ENCODE data around the gene RNASEL.
"Not testable (repeated sequence)": the region's sequence is repeated elsewhere in the genome, so short reads cannot be mapped to it uniquely, and the experiment has no call there.

The RNASEL gene, protein sequence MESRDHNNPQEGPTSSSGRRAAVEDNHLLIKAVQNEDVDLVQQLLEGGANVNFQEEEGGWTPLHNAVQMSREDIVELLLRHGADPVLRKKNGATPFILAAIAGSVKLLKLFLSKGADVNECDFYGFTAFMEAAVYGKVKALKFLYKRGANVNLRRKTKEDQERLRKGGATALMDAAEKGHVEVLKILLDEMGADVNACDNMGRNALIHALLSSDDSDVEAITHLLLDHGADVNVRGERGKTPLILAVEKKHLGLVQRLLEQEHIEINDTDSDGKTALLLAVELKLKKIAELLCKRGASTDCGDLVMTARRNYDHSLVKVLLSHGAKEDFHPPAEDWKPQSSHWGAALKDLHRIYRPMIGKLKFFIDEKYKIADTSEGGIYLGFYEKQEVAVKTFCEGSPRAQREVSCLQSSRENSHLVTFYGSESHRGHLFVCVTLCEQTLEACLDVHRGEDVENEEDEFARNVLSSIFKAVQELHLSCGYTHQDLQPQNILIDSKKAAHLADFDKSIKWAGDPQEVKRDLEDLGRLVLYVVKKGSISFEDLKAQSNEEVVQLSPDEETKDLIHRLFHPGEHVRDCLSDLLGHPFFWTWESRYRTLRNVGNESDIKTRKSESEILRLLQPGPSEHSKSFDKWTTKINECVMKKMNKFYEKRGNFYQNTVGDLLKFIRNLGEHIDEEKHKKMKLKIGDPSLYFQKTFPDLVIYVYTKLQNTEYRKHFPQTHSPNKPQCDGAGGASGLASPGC

DNA sequence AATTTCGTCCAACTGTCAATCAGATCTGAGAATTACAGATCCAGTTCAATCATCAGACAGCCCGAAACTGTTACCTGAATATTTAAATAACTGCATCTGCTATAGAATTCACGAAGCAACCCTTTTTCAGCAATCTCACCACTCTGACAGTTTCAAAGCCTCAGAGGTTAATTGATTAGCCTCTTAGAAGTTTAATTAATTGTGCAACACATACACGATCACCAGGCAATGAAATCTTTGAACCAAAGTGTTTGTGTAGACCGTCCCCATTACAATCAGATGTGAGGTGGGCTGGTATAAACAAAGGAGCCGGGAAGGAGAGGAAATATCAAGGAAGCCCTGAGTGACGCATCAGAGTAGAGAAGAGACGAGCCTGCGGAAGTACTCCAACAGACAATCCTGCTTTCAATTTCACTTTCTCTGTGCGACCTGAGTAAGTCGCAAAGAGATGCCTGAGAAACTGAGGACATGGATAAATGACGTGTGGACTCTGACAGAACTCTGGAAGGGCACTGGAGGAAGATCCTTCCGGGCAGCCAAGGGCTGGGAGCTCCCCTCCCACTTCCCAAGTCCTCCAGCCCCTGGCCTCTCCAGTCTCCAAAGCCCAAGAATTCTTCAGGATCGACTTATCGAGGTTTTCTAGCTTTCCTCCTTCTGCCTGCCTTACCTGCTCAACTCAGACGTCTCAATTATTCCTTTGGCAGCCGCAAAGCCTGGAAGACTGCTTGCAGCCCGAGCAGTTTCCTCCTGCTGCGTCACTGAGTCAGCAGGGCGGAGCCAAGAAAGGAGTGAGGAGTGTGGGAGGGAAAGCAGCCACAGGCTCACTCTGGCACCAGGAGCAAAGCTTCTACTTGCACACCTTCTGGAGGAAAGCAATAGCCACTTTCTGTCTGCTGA is at the start of gene RNASEL:
Gene RNASEL (minus strand): TSS at position 757 of the 897 bp plus-strand sequence. CDS start 2,450 bp downstream, outside the sequence.
- DNase-seq: peak; percentile 91
- in situ Hi-C loops (cut with HindIII; ENCODE audit: low pct_ligation_motif_present, low pct_unique_long_range_greater_than_20kb, low sequenced_read_pairs): no loop called here

GRCh38 chr1:182637769-182638168 is 48.7 kb upstream of the RNASEL start:
- in situ Hi-C loops (cut with HindIII; ENCODE audit: low pct_ligation_motif_present, low pct_unique_long_range_greater_than_20kb, low sequenced_read_pairs): no loop called here
- DNase-seq: no peak

- in situ Hi-C loops (cut with HindIII; ENCODE audit: low pct_ligation_motif_present, low pct_unique_long_range_greater_than_20kb, low sequenced_read_pairs): no loop called here
- no peak for DNase-seq
Observed at GRCh38 chr1:182635871-182636270, 46.8 kb upstream of the RNASEL start.

- no peak for DNase-seq
- in situ Hi-C loops (cut with HindIII; ENCODE audit: low pct_ligation_motif_present, low pct_unique_long_range_greater_than_20kb, low sequenced_read_pairs): no loop called here
Observed at GRCh38 chr1:182634306-182635072, 45.4 kb upstream of the RNASEL start.

GRCh38 chr1:182633657-182634281 is 44.7 kb upstream of the RNASEL start:
- DNase-seq: no peak
- in situ Hi-C loops (cut with HindIII; ENCODE audit: low pct_ligation_motif_present, low pct_unique_long_range_greater_than_20kb, low sequenced_read_pairs): no loop called here

GRCh38 chr1:182633031-182633430 is 44.0 kb upstream of the RNASEL start:
- DNase-seq: no peak
- in situ Hi-C loops (cut with HindIII; ENCODE audit: low pct_ligation_motif_present, low pct_unique_long_range_greater_than_20kb, low sequenced_read_pairs): no loop called here

DNA sequence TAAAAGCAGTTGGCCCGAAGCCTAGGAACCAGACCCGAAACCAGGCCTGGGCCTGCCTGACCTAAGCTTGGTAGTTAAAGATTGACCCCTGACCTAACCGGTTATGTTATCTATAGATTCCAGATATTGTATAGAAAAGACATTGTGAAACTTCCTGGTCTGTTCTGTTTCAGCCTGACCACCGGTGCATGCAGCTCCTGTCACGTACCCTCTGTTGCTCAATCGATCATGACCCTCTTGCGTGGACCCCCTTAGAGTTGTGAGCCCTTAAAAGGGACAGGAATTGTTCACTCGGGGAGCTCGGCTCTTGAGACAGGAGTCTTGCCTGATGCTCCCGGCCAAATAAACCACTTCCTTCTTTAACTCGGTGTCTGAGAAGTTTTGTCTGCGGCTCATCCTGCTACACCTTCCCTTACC is 43.4 kb upstream of the RNASEL start:
- in situ Hi-C loops (cut with HindIII; ENCODE audit: low pct_ligation_motif_present, low pct_unique_long_range_greater_than_20kb, low sequenced_read_pairs); DNase-seq: not testable (repeated sequence)

DNA sequence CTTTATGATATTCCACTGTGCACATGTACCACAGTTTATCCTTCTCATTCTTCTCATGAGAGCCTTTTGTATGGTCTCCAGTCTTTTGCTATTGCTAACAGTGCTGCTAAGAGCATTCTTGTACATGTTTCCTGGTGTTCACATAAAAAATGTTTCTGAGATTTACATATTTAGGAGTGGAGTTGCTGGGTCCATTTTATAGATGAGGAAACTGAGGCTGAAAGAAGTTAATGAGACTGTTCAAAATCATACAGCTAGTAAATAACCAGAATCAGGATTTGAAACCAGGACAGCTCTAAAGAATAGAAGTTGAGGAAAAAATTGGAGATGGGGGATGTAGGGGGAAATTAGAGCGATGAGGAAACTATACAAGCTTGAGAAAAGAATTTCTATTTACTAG is 42.9 kb upstream of the RNASEL start:
- in situ Hi-C loops (cut with HindIII; ENCODE audit: low pct_ligation_motif_present, low pct_unique_long_range_greater_than_20kb, low sequenced_read_pairs): no loop called here
- DNase-seq: no peak

DNA sequence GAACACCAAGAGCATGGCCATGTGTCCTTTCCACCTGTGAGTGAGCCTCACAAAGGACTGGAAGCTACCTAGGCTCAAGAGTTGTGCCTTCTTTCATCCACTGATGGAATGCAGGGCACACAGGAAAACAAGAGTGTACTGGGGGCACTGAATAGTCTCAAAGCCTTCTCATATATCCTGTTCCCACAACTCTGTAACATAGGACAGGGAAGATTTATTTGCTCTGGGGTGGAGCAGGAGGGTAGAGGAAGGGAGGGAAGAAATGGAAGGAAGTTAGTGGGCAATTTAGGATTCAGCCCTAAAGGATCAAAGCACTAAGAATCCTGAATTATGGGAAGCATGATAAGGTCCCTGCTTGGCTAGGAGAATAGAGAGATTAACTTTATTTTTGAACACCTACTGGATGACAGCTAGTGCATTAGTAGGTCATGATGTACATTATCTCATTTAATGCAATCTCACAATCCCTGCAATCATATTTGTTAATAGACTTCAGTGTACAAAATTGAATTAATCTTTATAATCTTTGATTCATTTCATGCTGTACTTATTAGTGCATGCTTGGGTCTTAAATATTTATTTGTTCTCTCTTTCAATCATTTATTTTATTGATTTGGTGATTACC is 42.1 kb upstream of the RNASEL start:
- in situ Hi-C loops (cut with HindIII; ENCODE audit: low pct_ligation_motif_present, low pct_unique_long_range_greater_than_20kb, low sequenced_read_pairs): no loop called here
- DNase-seq: no peak

- in situ Hi-C loops (cut with HindIII; ENCODE audit: low pct_ligation_motif_present, low pct_unique_long_range_greater_than_20kb, low sequenced_read_pairs): no loop called here
Observed at GRCh38 chr1:182630586-182630985, 41.5 kb upstream of the RNASEL start.

GRCh38 chr1:182629499-182630096 is 40.5 kb upstream of the RNASEL start:
- in situ Hi-C loops (cut with HindIII; ENCODE audit: low pct_ligation_motif_present, low pct_unique_long_range_greater_than_20kb, low sequenced_read_pairs): no loop called here
- no peak for DNase-seq

More at GRCh38 chr1:182630586-182630985, 41.5 kb upstream of the RNASEL start:
- DNase-seq: no peak

DNA sequence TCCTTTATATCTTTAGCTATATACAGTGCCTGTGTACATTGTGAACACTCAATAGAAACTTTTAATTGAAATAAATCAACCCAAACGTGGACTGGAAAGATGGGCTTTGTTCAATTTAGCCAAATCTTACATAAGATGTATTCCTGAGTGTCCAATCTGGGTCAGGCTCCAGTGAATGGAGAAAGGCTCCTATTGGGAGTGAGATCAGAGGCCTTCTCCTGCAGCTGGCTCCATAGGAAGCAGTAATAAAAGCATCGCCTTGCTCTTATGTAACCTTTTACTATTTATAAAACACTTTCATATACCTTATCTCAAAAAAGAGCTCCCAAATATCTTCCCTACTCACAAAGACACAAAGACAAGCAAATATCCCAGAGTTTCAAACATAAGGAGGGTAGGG is 40.0 kb upstream of the RNASEL start:
- in situ Hi-C loops (cut with HindIII; ENCODE audit: low pct_ligation_motif_present, low pct_unique_long_range_greater_than_20kb, low sequenced_read_pairs): no loop called here
- no peak for DNase-seq

- DNase-seq: no peak
Observed at GRCh38 chr1:182628657-182629056, 39.6 kb upstream of the RNASEL start.

GRCh38 chr1:182627622-182628021 is 38.6 kb upstream of the RNASEL start:
- DNase-seq: no peak
- in situ Hi-C loops (cut with HindIII; ENCODE audit: low pct_ligation_motif_present, low pct_unique_long_range_greater_than_20kb, low sequenced_read_pairs): no loop called here

More at GRCh38 chr1:182628657-182629056, 39.6 kb upstream of the RNASEL start:
- in situ Hi-C loops (cut with HindIII; ENCODE audit: low pct_ligation_motif_present, low pct_unique_long_range_greater_than_20kb, low sequenced_read_pairs): no loop called here

- in situ Hi-C loops (cut with HindIII; ENCODE audit: low pct_ligation_motif_present, low pct_unique_long_range_greater_than_20kb, low sequenced_read_pairs): no loop called here
- DNase-seq: no peak
Observed at GRCh38 chr1:182626527-182626926, 37.5 kb upstream of the RNASEL start.

- in situ Hi-C loops (cut with HindIII; ENCODE audit: low pct_ligation_motif_present, low pct_unique_long_range_greater_than_20kb, low sequenced_read_pairs): no loop called here
- DNase-seq: no peak
Observed at GRCh38 chr1:182625719-182626504, 36.9 kb upstream of the RNASEL start.

All from ACHN (cell line).